Medulla oblongata (tissue), 1 donor: Measurements from ENCODE around the gene C2.
"Not testable (repeated sequence)": the region's sequence is repeated elsewhere in the genome, so short reads cannot be mapped to it uniquely, and the experiment has no call there.

Source experiments
- DNase-seq: peaks from one replicate; pipeline ENCODE4 v3.0.0-alpha.2; 2015; ENCODE audit errors: extremely low spot score

Gene C2

DNA sequence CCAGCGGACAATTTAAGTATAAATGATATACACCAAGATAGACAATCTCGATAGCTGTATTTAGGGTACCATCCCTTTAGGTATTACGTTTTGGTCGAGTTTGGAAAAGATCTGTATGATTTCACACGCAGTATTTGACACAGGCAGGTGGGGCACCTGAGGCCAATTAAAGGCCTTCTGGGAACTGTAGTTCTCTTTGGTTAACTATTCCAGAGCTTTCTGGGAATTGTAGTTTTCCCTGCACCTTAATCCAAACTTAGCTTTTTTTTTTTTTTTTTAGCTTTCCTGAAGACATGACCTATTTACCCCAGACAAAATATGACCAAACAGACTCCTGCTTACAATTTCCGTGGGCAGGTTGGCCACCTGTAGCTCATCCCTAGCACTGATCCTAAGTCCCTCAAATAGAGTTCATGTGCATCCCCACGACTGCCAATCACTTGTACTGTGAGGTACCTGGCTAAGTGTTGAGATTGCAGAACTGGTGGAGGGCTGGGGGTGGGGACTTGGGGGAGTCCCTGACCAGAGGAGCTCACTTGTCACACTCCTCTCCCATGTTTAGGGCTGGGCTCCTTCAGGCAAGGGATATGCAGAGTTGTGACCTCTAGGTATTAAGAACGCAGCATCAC is 29.0 kb upstream of the C2 start:
- peak; percentile 70 for DNase-seq

DNA sequence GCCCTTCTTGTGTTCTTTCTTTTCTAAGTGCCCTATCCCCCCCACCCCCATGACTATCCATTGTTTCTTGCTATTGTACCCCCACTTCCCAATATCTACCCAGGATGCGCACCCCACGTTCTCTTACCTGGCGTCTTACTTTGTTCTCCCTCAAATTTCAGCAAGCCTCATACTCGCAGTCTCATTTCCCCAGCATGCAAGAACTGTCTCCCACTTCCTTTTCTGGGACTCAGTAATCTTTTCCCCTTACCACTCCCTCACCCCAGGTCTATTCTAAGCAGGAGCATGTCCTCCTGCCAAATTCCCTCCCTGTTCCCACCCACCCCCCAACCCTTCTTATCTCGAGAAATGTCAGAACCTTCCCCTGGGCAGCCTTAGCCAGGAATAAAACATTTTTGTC is 28.3 kb upstream of the C2 start:
- DNase-seq, result no peak

DNA sequence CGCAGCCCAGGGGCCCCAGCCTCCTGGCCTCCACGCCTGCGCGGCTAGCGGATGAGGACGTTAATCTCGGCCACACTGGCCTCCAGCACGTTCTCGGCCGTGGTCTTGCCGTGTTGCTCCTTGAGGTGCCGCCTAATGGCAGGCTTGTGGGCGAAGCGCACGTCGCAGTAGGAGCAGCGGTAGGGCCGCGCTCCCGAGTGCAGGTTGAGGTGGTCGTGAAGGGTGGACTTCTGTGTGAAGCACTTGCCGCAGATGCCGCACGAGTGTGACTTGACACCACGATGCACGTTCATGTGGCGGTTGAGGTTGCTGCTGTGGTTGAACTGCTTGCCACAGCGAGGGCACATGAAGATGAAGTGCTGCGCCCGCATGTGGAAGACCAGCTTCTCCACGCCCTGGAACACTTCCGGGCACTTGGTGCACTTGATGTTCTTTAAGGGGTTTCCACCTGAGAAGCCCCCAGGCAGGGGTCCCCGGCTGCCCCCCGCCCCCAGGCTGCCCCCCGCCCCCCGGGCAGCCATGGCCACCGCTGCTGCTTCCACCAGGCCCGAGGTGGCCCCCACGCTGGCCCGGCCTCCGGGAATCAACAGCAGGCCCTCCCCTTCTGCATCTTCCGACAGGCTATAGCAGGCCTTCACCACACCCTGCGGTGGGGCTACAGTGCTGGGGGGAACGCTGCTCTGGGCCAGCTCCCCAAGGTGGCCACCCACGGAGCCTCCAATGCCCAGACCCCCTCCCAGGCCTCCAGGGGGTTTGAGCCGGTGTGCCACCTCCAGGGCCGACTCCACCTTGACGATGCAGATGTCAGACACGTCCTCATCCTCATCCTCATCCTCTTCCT is 27.4 kb upstream of the C2 start:
- no peak for DNase-seq

DNA sequence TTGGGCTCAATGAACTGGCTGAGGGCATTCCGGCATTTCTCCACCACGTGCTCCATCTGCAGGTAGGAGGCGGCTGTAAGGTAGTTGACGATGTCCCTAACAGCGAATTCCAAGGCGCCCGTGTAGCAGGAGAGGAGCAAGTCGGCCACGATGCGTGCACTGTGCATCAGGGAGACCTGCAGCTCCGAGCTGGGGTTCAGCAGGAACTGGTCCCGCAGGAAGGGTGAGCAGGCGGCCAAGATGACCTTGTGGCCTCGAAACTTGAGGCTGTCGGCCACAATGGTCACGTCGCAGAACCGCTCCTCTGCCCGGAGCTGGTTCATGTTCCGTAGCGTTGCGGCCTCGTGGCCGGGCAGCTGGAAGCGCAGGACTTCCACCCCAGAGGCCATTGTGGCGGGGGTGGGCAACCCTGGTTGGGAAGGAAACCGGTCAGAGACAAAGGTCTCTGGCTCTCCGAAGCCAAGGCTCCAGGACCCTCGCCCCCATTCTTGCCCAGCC is 26.6 kb upstream of the C2 start:
- peak; percentile 9 for DNase-seq

DNA sequence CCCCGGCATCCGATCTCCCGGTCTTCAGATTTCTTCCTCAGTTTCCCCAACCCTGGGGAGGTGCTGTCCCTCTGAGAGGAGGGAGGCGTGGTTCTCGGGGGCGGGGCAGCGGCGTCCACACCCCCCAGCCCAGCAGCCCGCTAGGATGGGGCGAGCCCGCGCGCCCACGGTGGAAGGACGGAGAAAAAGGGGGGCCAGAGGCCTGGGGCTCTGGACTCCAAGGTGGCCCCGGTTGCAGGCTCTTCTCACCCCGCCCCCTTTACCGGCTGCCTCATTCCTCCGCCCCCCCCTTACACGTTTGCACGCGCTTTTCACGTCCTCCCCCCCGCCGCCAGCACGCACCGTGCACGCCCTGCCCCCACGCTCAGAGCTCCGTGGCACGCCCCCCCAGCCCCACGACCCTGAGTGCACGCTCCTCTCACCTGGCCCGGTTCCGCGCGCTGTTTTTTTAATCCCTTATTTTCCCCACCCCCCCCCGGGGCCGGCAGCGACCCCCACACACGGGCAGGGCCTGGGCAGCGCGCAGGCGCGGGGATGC is 26.0 kb upstream of the C2 start:
- peak; percentile 38 for DNase-seq

DNA sequence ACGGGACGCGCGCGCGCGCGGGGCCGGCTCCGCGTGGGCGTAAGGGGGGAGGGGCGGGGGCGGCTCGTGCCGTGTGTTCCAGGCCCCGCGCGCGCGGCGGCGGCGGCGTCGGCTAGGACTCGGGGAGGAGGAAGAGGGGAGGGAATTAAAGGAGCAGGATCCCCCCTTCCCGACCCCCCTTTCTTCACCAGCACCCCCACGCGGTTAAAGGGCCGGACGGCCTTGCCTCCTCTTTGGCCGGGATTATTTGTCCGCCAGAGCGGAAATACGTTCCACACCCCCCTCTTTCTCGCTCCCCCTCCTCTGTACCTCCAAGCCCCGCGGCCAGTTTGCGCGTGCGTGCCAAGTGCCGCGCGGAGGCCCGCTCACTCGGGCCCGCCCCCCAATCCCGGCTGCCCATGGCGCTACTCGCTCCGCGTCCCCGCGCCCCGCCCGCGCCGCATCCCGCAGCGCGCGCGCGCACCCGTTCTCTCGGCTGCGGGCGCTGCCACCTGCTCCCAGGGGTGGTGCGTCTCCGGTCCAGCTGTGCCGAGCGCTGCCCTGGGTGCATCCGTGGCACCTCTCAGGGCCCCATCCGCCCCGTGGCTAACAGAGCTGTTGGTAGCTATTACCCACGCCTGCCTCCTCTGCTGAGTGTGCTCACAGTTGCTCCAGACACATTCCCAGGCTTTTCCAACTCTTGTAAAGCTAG is 25.4 kb upstream of the C2 start, which contains the start of gene ZBTB12:
Gene ZBTB12, minus strand, starts transcription at position 134 of the 691 bp plus-strand sequence. CDS start 781 bp downstream, outside the sequence.
- peak; percentile 97 for DNase-seq

DNA sequence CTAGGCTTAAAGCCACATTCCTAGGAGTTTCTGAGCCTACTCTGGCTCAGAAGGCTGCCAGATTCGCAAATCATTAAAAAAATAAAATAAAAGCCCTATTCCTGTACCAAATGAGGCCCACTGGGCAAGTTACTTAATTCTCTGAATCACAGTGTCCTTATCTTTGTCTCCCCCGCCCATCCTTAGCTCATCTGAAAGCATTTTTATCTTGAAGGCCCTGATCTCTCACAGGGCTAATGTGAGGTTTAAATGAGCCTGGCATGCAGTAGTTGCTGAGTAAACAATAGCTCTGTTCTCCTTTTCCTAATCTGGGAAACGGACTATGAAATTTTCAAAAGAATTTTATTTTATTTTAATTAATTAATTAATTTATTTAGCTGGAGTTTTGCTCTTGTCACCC is 23.6 kb upstream of the C2 start:
- no peak for DNase-seq

DNA sequence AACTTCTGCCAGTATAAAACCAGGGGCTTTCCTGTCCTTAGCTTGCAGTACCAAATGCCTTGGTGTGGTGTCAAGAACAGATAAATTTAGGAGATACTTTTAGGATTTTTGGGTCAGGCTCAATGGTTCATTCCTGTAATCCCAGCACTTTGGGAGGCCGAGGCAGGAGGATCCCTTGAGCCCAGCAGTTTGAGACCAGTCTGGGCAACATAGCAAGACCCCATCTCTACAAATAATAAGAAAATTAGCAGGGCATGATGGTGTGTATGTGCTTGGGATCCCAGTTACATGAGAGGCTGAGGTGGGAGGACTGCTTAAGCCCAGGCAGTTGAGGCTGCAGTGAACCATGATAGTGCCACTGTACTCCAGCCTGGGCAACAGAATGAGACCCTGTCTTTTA is 22.5 kb upstream of the C2 start:
- no peak for DNase-seq

DNA sequence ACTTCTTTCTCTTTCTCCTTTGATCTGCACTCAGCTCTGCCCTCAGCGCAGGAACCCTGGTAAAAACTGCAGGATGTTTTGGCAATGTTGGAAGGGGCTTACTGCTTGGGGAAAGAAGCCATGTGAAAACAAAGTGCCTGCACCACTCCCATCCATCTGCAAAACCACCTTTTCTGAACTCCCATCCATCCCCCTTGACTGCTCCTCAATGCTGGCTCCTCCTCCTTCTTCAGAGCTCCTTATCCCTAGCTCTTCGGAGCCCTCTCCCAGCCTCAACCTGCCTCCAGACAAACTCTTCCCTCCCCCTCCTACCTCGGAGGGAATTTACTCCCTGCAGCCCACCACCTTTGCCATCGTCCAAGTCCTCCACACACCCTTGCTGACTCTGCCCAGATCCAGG is 21.4 kb upstream of the C2 start:
- DNase-seq, result no peak

DNA sequence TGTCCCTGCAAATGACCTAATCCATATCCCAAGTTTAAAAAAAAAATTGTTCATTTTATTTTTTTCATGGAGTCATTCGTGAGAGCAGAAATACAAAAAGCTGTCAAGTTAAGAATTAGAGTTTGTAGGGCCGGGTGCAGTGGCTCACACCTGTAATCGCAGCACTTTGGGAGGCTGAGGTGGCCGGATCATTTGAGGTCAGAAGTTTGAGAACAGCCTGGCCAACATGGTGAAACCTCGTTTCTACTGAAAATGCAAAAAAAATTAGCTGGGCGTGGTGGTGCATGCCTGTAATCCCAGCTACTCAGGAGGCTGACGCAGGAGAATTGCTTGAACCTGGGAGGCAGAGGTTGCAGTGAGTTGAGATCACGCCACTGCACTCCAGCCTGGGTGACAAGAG is 20.8 kb upstream of the C2 start:
- not testable (repeated sequence) for DNase-seq

DNA sequence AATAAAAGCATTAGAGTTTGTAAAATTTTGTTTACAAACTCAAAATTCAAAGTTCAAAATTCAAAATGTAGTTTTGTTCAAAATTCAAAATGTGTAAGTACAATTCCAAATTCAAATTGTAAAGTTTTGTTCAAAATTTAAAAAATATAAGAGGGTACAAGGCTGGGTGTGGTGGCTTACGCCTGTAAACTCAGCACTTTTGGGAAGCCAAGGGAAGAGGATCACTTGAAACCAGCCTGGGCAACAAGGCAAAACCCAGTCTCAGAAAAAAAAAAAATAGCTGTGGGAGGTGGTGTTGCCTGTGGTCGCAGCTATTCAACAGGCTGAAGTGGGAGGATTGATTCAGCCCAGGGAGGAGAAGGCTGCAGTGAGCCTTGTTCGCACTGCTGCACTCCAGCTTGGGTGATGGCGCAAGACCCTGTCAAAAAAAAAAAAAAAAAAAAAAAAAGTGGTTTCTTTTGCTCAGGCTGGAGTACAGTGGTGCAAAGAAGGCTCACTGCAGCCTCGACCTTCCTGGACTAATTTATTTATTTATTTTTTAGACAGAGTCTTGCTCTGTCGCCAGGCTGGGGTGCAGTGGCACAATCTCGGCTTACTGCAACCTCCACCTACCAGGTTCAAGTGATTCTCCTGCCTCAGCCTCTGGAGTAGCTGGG is 20.2 kb upstream of the C2 start:
- no peak for DNase-seq

DNA sequence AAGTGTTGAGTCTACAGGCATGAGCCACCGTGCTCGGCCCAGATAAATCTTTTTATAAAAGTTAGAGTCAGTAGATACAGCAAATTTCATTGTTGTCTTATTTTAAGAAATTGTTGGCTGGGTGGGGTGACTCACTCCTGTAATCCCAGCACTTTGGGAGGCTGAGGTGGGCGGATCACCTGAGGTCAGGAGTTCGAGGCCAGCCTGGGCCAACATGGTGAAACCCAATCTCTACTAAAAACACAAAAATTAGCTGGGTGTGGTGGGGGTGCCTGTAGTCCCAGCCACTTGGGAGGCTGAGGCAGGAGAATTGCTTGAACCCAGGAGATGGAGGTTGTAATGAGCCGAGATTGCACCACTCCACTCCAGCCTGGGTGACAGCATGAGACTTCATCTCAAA is 19.3 kb upstream of the C2 start:
- not testable (repeated sequence) for DNase-seq

DNA sequence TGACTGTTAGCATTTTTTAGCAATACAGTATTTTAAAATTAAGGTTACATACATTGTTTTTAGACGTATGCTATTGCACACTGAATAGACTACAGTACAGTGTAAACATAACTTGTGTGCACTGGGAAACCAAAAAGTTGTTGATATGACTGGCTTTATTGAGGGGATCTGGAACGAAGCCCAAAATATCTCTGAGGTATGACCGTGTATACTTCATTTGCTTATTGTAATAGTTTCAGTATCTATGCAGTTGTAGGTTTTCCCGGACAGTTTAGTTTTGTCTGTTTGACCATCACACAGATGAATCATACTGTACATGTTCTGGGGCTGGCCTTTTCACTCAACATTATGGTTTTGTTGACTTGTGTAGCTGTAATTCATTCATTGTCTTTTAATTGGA is 18.7 kb upstream of the C2 start:
- no peak for DNase-seq

DNA sequence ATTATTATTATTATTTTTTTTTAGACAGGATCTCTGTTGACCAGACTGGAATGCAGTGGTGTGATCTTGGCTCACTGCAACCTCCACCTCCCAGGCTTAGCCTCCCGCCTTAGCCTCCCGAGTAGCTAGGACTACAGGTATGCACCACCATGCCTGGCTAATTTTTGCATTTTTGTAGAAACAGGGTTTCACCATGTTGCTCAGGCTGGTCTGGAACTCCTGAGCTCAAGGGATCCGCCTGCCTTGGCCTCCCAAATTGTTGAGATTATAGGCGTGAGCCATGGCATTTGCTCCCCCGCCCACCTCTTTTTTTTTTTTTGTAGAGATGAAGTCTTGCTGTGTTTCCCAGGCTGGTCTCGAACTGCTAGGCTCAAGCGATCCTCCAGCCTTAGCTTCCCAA is 18.2 kb upstream of the C2 start:
- not testable (repeated sequence) for DNase-seq

DNA sequence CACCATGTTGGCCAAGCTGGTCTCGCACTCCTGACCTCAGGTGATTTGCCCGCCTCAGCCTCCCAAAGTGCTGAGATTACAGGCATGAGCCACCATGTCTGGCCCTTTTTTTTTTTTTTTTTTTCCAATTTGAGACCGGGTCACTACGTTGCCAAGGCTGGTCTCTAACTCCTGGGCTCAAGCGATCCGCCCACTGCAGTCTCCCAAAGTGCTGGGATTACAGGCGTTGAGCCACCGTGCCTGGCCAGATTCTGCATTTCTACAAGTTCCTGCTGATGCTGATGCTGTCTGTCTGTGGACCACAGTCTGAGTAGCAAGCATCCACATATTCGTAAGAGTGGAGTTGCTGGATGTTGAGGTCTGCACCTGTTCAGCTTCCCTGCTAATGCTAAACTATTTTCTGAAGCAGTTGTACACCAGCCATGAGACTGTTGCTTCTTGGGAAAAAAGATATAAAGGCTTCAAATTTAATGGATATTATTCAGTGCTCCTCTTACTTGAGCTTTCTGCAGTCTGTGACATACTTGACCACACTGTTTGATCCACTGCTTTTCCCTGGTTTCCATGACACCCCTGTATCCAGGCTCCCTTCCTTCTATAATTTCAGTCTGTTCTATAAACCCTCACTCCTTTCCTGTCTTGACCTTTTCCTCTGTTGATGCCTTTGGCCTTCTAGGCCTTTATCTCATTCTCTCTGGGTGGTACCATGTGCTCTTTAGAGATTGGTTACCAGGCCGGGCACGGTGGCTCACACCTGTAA is 15.5 kb upstream of the C2 start:
- DNase-seq, result no peak

DNA sequence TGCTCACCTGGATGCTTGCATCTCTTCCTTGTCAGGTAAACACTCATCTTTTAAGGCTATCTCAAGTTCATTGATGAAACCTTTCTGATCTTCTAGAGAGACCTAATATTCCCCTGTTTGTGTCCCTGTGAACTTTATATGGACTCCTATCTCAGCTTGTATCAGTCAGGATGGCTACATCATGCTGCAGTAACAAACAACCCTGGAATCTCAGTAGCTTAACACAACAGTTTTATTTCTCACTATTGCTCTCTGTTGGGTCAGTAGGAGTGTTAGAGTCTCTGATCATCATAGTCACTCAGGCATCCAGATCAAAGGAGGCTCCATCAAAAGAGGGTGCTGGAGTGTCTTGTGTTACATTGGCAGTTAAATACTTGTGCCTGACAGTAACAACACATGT is 12.2 kb upstream of the C2 start:
- no peak for DNase-seq

DNA sequence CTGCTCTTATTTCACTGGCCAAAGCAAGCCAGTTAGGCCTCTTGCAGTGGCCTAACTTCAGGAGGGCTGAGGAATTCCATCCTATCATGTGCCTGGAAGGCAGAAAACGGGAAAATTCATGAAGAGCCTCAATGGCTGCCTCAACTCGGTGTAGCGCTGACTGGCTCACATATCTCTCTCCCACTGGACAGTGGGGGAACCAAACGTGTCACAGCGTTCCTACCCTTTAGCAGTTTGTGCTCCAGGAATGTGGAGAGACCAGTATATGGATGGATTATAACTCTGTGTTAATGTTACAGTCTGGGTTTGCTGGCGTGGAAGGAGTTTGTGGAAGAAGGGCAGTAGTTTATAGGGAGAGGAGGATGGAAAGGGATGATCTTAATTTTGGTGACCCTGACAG is 11.8 kb upstream of the C2 start:
- DNase-seq, result no peak

DNA sequence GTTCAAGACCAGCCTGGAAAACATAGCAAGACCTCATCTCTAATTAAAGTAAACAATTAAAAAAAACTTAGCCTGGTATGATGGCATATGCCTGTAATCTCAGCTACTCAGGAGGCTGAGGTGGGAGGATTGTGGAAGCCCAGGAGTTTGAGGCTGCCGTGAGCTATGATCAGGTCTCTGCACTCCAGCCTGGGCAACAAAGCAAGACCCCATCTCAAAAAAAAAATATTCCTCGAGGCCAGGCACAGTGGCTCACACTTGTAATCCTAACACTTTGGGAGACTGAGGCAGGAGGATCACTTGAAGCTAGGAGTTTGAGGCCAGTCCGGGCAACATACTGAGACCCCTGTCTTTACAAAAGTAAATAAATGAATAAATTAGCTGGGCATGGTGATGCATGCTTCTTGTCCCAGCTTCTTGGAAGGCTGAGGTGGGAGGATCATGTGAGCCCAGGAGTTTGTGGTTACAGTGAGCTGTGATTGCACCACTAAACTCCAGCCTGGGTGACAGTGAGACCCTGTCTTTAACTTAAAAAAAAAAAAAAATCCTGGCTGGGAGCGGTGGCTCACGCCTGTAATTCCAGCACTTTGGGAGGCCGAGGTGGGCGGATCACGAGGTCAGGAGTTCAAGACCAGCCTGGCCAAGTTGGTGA is 9.3 kb upstream of the C2 start:
- no peak for DNase-seq

DNA sequence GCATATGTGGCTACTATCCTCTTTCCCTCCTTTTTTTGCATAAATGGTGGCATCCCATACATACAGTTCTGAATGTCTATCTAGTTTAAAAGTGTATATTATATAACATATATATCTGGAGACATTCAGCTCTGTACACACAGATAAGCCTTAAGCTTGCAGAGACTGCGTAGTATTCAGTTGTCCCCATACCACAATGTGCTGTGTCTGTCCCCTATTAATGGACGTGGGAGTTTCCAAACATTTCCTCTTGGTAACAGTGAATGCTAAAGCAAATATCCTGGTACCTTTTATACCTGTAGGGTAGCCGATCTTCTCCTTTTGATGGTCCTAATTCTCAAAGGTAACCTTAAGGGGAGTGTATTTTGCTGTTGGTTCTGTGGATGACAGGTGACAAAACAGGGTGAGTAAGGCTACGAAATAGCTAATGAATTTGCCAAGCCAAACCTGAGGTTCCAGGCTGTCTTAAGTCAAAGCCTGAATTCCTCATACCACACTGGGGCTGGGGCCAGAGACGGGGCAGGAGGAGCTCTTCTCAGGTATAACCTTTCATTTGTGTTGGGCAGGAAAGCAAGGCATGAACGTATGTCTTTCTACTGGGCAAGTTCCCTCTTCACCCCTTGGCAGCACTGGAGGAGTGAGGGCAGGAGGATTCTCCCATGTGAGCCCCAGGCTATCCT is 7.8 kb upstream of the C2 start:
- no peak for DNase-seq

DNA sequence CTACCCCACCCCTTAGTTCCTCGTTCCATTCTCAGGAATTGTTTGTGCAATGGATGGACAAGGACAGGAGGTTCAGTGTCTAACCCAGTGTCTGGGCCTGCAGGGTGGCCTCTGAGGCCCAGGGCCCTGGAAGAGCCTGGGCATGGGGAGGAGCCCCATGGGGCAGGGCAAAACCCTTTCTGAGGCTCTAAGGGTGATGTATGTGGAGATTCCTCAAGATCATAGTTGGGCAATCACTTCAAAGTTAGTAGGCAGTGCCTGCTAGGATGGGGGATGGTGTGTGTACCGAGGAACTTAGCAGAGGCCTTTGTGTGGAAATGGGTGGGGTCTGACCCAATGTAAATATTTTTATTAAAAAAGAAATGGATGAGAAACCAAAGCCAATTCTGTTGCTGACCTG is 6.7 kb upstream of the C2 start:
- DNase-seq, result no peak
